CD14-positive monocyte (primary cell): Measurements from ENCODE around the gene AVPR1B. TPM values are rescaled to one million over a fixed set of nuclear protein-coding genes. Genes with fewer than 3 reads are reported as not detected.

ENCODE experiments used
- DNase-seq, 3 donors: peaks; one replicate each; pipeline ENCODE4 v3.0.0-alpha.2; 2011 to 2022
- H2AFZ ChIP-seq: 2 replicates; pipeline ENCODE4 v1.6.0; 2012; ENCODE audit warnings: mild to moderate bottlenecking, low read depth, low read length, inconsistent platforms; ENCODE audit not compliant: insufficient read depth, poor library complexity, severe bottlenecking
- H3K27ac ChIP-seq, 2 donors: 1 replicate in 1 of 2; 2 replicates in 1 of 2; pipeline ENCODE4 v1.5.1; 2012 to 2013; ENCODE audit warnings: low read length in 2 of 2, control low read depth in 1 of 2, inconsistent platforms in 1 of 2, low read depth in 1 of 2, mild to moderate bottlenecking in 1 of 2
- H3K27me3 ChIP-seq, 2 donors: one replicate each; pipeline versions ENCODE4 v1.6.0 to v1.6.1; 2011 to 2013; ENCODE audit warnings: low read length in 2 of 2; ENCODE audit not compliant: control insufficient read depth in 2 of 2, insufficient read depth in 2 of 2
- H3K36me3 ChIP-seq, 2 donors: replicated peaks in 1 of 2; 1 replicate in 1 of 2; 2 replicates in 1 of 2; pipeline versions ENCODE4 v1.5.1 to v1.6.1; 2012 to 2013; ENCODE audit warnings: low read length in 2 of 2, control low read depth in 1 of 2, inconsistent platforms in 1 of 2, mild to moderate bottlenecking in 1 of 2; ENCODE audit not compliant: insufficient read depth in 2 of 2, control insufficient read depth in 1 of 2
- H3K4me1 ChIP-seq, 2 donors: 1 replicate in 1 of 2; 2 replicates in 1 of 2; pipeline versions ENCODE4 v1.5.1 to v1.6.1; 2012 to 2013; ENCODE audit warnings: low read length in 2 of 2, control low read depth in 1 of 2, inconsistent platforms in 1 of 2, mild to moderate bottlenecking in 1 of 2, moderate library complexity in 1 of 2; ENCODE audit not compliant: insufficient read depth in 2 of 2, control insufficient read depth in 1 of 2
- H3K4me2 ChIP-seq: replicated peaks from 2 replicates; pipeline ENCODE3; 2012; ENCODE audit warnings: low read length, moderate library complexity, mild to moderate bottlenecking; ENCODE audit not compliant: poor library complexity, severe bottlenecking; ENCODE audit errors: extremely low read depth
- H3K4me3 ChIP-seq, 3 experiments: fragments of 200-600 bp in 1 of 3; sonication (generic) in 1 of 3; replicated peaks in 1 of 3; 1 replicate in 2 of 3; 2 replicates in 1 of 3; pipeline ENCODE4 v1.5.1; 2011 to 2013; ENCODE audit warnings: low read length in 3 of 3, mild to moderate bottlenecking in 3 of 3, control low read depth in 2 of 3, low read depth in 2 of 3, inconsistent platforms in 1 of 3, moderate library complexity in 1 of 3
- H3K79me2 ChIP-seq: 2 replicates; pipeline ENCODE4 v1.6.0; 2012; ENCODE audit warnings: mild to moderate bottlenecking, control low read depth, inconsistent platforms, low read length, moderate library complexity; ENCODE audit not compliant: insufficient read depth
- H3K9ac ChIP-seq: 2 replicates; pipeline ENCODE4 v1.6.0; 2017; ENCODE audit warnings: low read length, mild to moderate bottlenecking; ENCODE audit not compliant: insufficient read depth, poor library complexity, severe bottlenecking
- H3K9me3 ChIP-seq, 2 donors: replicated peaks in 1 of 2; 1 replicate in 1 of 2; 2 replicates in 1 of 2; pipeline versions ENCODE4 v1.5.1 to v1.6.1; 2012 to 2013; ENCODE audit warnings: low read length in 2 of 2, control low read depth in 1 of 2; ENCODE audit not compliant: control insufficient read depth in 1 of 2, insufficient read depth in 1 of 2
- H4K20me1 ChIP-seq: 2 replicates; pipeline ENCODE4 v1.6.0; 2012; ENCODE audit warnings: mild to moderate bottlenecking, low read length, control low read depth, moderate library complexity; ENCODE audit not compliant: insufficient read depth
- H3K27ac Mint-ChIP-seq, 7 donors: one replicate each; pipeline ENCODE4 v1.8.0; 2020; ENCODE audit warnings: mild to moderate bottlenecking in 7 of 7, mixed read lengths in 7 of 7, moderate library complexity in 6 of 7, inconsistent platforms in 2 of 7
- H3K27me3 Mint-ChIP-seq, 3 donors: one replicate each; pipeline ENCODE4 v1.8.0; 2021 to 2022; ENCODE audit warnings: low read depth in 3 of 3, mild to moderate bottlenecking in 3 of 3, mixed read lengths in 3 of 3, moderate library complexity in 3 of 3, inconsistent platforms in 1 of 3
- H3K36me3 Mint-ChIP-seq, 2 donors: one replicate each; pipeline ENCODE4 v1.8.0; 2020; ENCODE audit warnings: mixed read lengths in 2 of 2, inconsistent platforms in 1 of 2, mild to moderate bottlenecking in 1 of 2
- H3K4me1 Mint-ChIP-seq: one replicate; pipeline ENCODE4 v1.8.0; 2020; ENCODE audit warnings: mild to moderate bottlenecking, mixed read lengths
- H3K4me3 Mint-ChIP-seq, 2 donors: one replicate each; pipeline ENCODE4 v1.8.0; 2020; ENCODE audit warnings: mild to moderate bottlenecking in 2 of 2, mixed read lengths in 2 of 2, moderate library complexity in 1 of 2
- H3K9me3 Mint-ChIP-seq, 7 donors: one replicate each; pipeline ENCODE4 v1.8.0; 2020 to 2022; ENCODE audit warnings: mixed read lengths in 7 of 7, mild to moderate bottlenecking in 6 of 7, moderate library complexity in 6 of 7, inconsistent platforms in 2 of 7
- WGBS: methylation state at CpG from one replicate; pipeline ENCODE4 v1.1.5; 2013; ENCODE audit warnings: missing lambda C conversion rate; ENCODE audit not compliant: insufficient coverage; 5-methylcytosine and 5-hydroxymethylcytosine counted together
- intact Hi-C, 2 donors: fragments of 100-400 bp; cut with micrococcal nuclease; formaldehyde crosslinking; loops; one replicate each; pipeline versions ENCODE4 v1.15.0 to v1.15.1; 2023
- polyA plus RNA-seq, 3 donors: library from polyadenylated mRNA; depleted of rRNA in 1 of 3; unstranded in 2 of 3; stranded (reverse) in 1 of 3; fragments of 300-500 nt in 2 of 3; fragments of >200 nt in 1 of 3; fragmentation: Illumina TruSeq in 2 of 3; gene quantifications; 1 replicate in 2 of 3; 2 replicates in 1 of 3; pipeline ENCODE4 v1.2.3, GENCODE V29; 2012 to 2021
- TF ChIP-seq, protein P1 (sequence below): fragments of 200-600 bp; IDR thresholded peaks from one replicate; pipeline ENCODE4 v1.8.0; 2022; ENCODE audit warnings: antibody characterized with exemption, mild to moderate bottlenecking

The AVPR1B gene
- polyA plus RNA-seq, 3 donors, result not detected

DNA sequence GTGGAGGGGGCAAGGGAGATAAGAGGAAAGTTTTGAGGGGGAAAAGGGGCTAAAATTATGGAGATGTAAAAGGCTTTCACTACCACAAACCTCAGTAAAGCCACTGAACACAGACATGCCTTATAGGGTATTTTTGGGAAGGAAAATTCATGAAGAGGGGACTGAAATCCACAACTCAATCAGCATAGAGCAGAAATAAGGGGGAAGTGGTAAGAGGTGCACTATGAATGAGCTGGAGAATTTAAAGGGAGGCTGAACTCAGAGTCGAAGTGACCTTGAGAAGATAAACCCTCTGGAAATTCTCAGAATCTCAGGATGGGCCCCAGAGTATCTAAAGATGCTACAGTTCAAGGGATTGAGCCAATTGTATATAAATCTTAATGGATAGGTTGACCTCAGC, 48.9 kb downstream of the AVPR1B start:
- Histone ChIP-seq H3K27ac (no peak overlapping the region), H3K9me3 (no peaks in the 10 kb centered on the region), H3K9ac (peak overlapping the region; percentile 18), H3K4me3 (no peak overlapping the region), H4K20me1 (no peaks in the 10 kb centered on the region), H3K4me2 (peak overlapping the region; percentile 59), H3K4me1 (peaks cover 29 to 37% of the 10 kb centered on the region in 2 donors), H3K36me3 (no peaks in the 10 kb centered on the region), H3K27me3 (no peaks in the 10 kb centered on the region), H3K79me2 (no peaks in the 10 kb centered on the region), H2AFZ (no peak overlapping the region)
- Mint-ChIP-seq H3K9me3 (peaks cover 0 to 2% (median 0%) of the 10 kb centered on the region in 7 donors), H3K4me1 (peaks cover 39% of the 10 kb centered on the region), H3K36me3 (no peaks in the 10 kb centered on the region), H3K27ac (peak overlapping the region in 3 of 7 donors; percentile 2 to 61 (median 20)), H3K27me3 (peaks cover 0 to 3% (median 0%) of the 10 kb centered on the region in 3 donors), H3K4me3 (peak overlapping the region in 1 of 2 donors; percentile 68)
- intact Hi-C loops, result no loop called here
- WGBS, result 0% methylated on average over 1 of the region's 1 CpG
- DNase-seq, result no peak
- TF ChIP-seq, protein P1, sequence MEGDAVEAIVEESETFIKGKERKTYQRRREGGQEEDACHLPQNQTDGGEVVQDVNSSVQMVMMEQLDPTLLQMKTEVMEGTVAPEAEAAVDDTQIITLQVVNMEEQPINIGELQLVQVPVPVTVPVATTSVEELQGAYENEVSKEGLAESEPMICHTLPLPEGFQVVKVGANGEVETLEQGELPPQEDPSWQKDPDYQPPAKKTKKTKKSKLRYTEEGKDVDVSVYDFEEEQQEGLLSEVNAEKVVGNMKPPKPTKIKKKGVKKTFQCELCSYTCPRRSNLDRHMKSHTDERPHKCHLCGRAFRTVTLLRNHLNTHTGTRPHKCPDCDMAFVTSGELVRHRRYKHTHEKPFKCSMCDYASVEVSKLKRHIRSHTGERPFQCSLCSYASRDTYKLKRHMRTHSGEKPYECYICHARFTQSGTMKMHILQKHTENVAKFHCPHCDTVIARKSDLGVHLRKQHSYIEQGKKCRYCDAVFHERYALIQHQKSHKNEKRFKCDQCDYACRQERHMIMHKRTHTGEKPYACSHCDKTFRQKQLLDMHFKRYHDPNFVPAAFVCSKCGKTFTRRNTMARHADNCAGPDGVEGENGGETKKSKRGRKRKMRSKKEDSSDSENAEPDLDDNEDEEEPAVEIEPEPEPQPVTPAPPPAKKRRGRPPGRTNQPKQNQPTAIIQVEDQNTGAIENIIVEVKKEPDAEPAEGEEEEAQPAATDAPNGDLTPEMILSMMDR, result no peak

DNA sequence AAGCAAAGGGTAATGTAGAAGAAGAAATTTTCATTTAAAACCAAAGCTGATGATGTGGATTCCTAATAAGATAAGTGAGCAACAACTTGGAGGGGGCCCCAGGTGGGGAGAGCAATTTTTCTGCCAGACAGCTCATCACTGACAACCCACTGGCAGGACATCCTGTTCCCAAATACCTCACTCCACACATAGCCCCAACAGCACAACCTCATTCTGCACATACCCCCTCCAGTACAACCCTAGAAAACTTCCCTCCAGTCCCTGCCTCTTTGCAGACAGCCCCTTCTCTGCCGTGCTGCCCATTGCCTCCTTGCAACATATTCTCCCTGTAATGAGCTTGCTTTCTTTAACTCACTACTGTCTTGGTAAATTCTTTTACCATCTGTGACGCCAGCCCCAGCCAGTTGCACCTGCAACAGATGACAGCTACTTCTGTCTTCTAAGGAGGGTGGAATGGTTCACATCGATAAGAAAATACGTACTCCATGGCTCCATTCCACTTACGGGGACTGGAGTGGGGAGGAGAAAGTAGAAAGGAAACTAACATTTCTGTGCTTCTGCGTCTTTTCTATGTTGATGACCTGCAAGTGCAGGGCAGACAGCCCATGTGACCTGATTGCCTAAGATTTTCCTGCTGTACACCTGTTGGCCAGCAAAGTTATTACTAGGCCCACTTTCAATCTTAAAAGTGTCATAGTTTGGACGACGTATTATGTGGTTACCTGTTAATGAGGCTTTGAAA, 49.5 kb downstream of the AVPR1B start:
- TF ChIP-seq, protein P1, result no peak
- Mint-ChIP-seq H3K36me3 (no peaks in the 10 kb centered on the region), H3K27me3 (peaks cover 0 to 2% (median 0%) of the 10 kb centered on the region in 3 donors), H3K27ac (peak overlapping the region in 4 of 7 donors; percentile 12 to 64 (median 34)), H3K4me3 (peak overlapping the region; percentile 25 to 68), H3K4me1 (peaks cover 39% of the 10 kb centered on the region), H3K9me3 (peaks cover 0 to 4% (median 0%) of the 10 kb centered on the region in 7 donors)
- 0% methylated on average over 1 of the region's 8 CpGs for WGBS
- Histone ChIP-seq H3K27ac (no peak overlapping the region), H3K79me2 (no peaks in the 10 kb centered on the region), H4K20me1 (no peaks in the 10 kb centered on the region), H3K27me3 (no peaks in the 10 kb centered on the region), H3K4me3 (peak overlapping the region in 1 of 3 experiments; percentile 31), H3K36me3 (no peaks in the 10 kb centered on the region), H3K9ac (peak overlapping the region; percentile 18), H3K4me2 (peak overlapping the region; percentile 59), H3K4me1 (peaks cover 29 to 37% of the 10 kb centered on the region in 2 donors), H3K9me3 (no peaks in the 10 kb centered on the region), H2AFZ (peak overlapping the region; percentile 48)
- intact Hi-C loops, result no loop called here
- DNase-seq, result no peak
